ENCODE measurements around the gene OS9. TPM values are rescaled to one million over a fixed set of nuclear protein-coding genes. Genes with fewer than 3 reads are reported as not detected.

The OS9 gene
- total and polyA plus RNA-seq, 9 donors: 128 to 387 (median 200) TPM

DNA sequence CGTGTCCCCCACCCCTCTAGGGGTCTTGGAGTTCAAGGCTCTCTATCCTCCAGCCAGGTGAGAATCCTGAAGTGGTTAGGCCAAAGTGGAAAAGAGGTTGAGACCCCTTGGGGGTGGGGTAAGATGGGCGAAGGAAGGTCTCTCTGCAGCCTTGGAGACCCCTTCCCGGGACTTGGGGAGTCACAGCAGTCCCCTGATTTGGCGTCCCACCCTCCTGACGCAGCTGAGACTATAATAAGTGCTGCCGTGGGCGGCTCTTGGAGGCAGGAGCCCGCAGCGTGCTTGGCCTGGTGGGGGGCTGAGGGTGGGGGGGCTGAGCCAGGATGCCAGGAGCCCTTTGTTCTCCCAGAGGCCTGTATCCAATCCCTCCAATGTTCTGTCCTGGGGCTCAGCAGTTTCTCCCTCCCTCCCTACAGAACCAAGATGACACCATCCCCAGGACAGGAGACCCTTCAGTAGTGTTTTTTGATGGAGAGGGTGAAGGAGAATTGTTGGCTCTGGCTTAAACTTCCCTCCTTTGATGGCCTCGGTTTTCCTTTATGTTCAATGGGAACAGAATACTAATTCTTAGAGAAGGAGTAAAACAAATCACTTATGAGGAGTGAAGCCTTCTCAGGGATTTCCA lies 46.1 kb downstream of the OS9 start:
- peaks cover 7% of the 10 kb centered on the region for H3K27me3 ChIP-seq
- no peaks in the 10 kb centered on the region for H3K36me3 ChIP-seq
- no peaks in the 10 kb centered on the region for H3K9me3 ChIP-seq
- H3K4me1 ChIP-seq (ENCODE audit: insufficient read depth): peaks cover 9% of the 10 kb centered on the region
- WGBS, 3 donors: 26 to 31% (median 30%) methylated on average over 10 of the region's 10 CpGs
- H3K4me3 ChIP-seq: no peak overlapping the region
- H3K27ac ChIP-seq: no peak overlapping the region
- intact Hi-C loops (cut with DNase I): no loop called here
- no peak for DNase-seq
- no peak for TF ChIP-seq POLR2A (IDR thresholded peaks at IDR 0.05)
- TF ChIP-seq EP300 (IDR thresholded peaks at IDR 0.05): no peak
- TF ChIP-seq, protein P1, sequence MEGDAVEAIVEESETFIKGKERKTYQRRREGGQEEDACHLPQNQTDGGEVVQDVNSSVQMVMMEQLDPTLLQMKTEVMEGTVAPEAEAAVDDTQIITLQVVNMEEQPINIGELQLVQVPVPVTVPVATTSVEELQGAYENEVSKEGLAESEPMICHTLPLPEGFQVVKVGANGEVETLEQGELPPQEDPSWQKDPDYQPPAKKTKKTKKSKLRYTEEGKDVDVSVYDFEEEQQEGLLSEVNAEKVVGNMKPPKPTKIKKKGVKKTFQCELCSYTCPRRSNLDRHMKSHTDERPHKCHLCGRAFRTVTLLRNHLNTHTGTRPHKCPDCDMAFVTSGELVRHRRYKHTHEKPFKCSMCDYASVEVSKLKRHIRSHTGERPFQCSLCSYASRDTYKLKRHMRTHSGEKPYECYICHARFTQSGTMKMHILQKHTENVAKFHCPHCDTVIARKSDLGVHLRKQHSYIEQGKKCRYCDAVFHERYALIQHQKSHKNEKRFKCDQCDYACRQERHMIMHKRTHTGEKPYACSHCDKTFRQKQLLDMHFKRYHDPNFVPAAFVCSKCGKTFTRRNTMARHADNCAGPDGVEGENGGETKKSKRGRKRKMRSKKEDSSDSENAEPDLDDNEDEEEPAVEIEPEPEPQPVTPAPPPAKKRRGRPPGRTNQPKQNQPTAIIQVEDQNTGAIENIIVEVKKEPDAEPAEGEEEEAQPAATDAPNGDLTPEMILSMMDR (IDR thresholded peaks at IDR 0.05): no peak

DNA sequence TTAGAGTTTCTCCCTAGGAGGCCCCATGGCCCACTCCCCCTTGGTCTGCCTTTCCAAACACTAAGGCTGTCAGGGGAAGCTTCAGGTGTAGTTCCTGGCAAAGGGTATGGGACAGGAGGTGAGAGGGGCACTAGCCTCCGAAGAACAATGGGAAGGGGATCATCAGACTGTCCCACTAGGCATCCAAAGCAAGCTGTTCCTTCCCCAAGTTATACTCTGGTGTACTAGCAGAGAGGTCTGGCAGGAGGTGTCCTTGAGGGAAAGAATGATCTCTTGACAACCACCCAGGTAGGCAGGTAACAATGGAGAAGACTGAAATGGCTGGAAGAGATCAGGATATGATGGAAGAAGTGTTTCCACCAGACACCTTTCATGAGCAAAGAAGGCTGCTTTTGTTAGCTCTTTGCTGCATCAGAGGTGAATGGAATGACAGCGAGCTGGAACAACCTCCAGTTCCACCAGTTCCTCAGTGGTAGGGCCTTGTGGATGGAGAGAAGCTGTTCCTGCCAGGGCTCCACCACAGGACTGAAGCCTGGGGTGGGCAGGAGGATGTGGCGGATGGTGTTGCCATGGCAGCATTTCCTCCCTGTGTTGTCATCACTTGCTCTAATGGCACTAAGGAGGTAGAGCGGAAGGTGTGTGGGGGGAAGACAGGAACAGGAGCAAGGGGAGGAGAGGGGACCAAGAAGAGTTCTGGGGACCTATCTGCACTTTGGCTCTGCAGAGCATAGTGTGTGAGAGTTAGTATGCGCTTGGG lies 46.9 kb downstream of the OS9 start:
- no peaks in the 10 kb centered on the region for H3K36me3 ChIP-seq
- H3K9me3 ChIP-seq: no peaks in the 10 kb centered on the region
- intact Hi-C loops (cut with DNase I): no loop called here
- DNase-seq: no peak
- no peak overlapping the region for H3K27ac ChIP-seq
- no peak for TF ChIP-seq EP300 (IDR thresholded peaks at IDR 0.05)
- TF ChIP-seq, protein P1 (IDR thresholded peaks at IDR 0.05): no peak
- no peak for TF ChIP-seq POLR2A (IDR thresholded peaks at IDR 0.05)
- H3K4me1 ChIP-seq (ENCODE audit: insufficient read depth): peaks cover 12% of the 10 kb centered on the region
- H3K4me3 ChIP-seq: no peak overlapping the region
- H3K27me3 ChIP-seq: peaks cover 7% of the 10 kb centered on the region
- WGBS, 3 donors: 64 to 78% (median 70%) methylated on average over 5 of the region's 5 CpGs

DNA sequence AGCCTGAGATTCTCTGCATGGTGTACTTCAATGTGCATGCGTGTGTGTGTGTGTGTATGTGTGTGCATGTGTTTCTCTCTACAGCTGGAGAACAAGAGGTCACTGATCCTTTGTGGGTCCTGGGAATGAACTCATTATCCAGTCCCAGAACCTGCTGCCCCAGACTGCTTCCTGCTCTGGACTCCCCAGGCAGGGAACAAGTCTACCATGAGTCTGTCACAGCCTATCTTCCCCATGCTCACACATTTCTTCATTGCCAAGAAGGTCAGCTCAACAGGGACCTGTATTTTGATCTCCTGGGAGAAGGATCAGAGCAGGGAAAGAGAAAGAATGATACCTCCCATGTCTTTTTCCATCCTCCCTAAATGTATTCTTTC lies 47.5 kb downstream of the OS9 start:
- no peaks in the 10 kb centered on the region for H3K36me3 ChIP-seq
- DNase-seq: no peak
- intact Hi-C loops (cut with DNase I): no loop called here
- H3K4me3 ChIP-seq: no peak overlapping the region
- TF ChIP-seq, protein P1 (IDR thresholded peaks at IDR 0.05): no peak
- TF ChIP-seq EP300 (IDR thresholded peaks at IDR 0.05) (no peak), POLR2A (IDR thresholded peaks at IDR 0.05) (no peak)
- peaks cover 10% of the 10 kb centered on the region for H3K4me1 ChIP-seq (ENCODE audit: insufficient read depth)
- no peaks in the 10 kb centered on the region for H3K9me3 ChIP-seq
- WGBS, 3 donors: 64 to 73% (median 73%) methylated on average over 1 of the region's 1 CpG
- H3K27me3 ChIP-seq: peaks cover 7% of the 10 kb centered on the region
- H3K27ac ChIP-seq: no peak overlapping the region

DNA sequence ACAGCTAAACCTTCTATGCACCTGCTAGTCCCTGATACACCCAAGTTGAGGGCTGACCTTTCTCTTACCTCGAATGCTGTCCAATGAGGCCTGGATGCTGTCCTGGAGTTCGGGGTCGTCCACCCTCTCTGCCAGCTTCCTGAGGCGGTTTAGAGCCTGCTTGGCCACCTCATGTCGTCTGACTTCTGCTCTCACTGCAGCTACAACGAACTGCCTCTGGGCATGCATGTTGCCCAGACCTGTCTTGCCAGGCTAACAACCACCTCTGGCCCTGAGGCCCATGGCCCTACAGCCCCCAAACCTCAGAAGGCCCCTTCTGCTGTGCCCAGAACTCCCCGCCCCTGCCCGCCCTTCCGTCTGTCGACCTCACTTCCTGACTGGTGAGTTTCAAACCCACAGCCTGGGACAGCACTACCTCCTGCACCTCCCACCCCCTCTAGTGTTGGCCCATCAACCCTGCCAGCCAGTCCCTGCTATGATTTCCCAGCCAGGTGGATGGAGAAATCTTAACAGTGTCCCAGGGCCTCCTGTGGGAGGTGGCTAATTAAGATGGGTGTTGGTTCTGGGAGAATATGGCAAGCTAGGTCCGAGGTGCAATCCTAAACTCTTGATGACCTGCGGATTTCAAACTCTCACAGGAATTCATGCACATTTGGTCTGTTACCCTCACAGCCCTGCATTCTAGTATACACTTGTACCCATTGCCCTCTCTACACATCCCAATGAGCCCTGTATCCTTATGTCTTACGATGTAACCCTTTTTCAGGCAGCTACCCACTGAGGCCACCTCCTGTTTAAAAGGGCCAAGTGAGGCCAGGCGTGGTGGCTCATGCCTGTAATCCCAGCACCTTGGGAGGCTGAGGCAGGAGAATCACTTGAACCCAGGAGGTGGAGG lies 48.2 kb downstream of the OS9 start:
- TF ChIP-seq, protein P1 (IDR thresholded peaks at IDR 0.05): no peak
- no peak for TF ChIP-seq EP300 (IDR thresholded peaks at IDR 0.05)
- TF ChIP-seq POLR2A (IDR thresholded peaks at IDR 0.05): no peak
- intact Hi-C loops (cut with DNase I): no loop called here
- peaks cover 10% of the 10 kb centered on the region for H3K4me1 ChIP-seq (ENCODE audit: insufficient read depth)
- H3K27ac ChIP-seq: no peak overlapping the region
- H3K36me3 ChIP-seq: no peaks in the 10 kb centered on the region
- no peak overlapping the region for H3K4me3 ChIP-seq
- 50 to 63% (median 53%) methylated on average over 14 of the region's 14 CpGs for WGBS, 3 donors
- no peak for DNase-seq
- H3K9me3 ChIP-seq: no peaks in the 10 kb centered on the region
- peaks cover 6% of the 10 kb centered on the region for H3K27me3 ChIP-seq
